BJ (cell line): Measurements from ENCODE around the gene ASNSD1. TPM values are rescaled to one million over a fixed set of nuclear protein-coding genes. Genes with fewer than 3 reads are reported as not detected.

Source experiments
- CTCF ChIA-PET: fragments of 350-600 bp; formaldehyde crosslinking; extraction: SDS; loops from one replicate; lab custom pipeline; 2021; ENCODE audit warnings: antibody characterized with exemption, inconsistent platforms; lab: Yijun Ruan, JAX
- POLR2A ChIA-PET: fragments of 300-600 bp; sonication (Branson Sonifier 250); formaldehyde crosslinking; extraction: SDS; loops from one replicate; lab custom pipeline; 2021; ENCODE audit warnings: antibody characterized with exemption; lab: Charles Lee
- DNase-seq: peaks from one replicate; pipeline ENCODE4 v3.0.0-alpha.2; 2011; ENCODE audit warnings: low read depth
- H3K27me3 ChIP-seq: 2 replicates; pipeline ENCODE4 v1.6.0; 2011; ENCODE audit warnings: low read length; ENCODE audit not compliant: control insufficient read depth, insufficient read depth
- H3K36me3 ChIP-seq: 2 replicates; pipeline ENCODE4 v1.5.1; 2011; ENCODE audit warnings: low read length; ENCODE audit not compliant: control insufficient read depth, insufficient read depth
- H3K4me3 ChIP-seq: 2 replicates; pipeline ENCODE4 v1.5.1; 2011; ENCODE audit warnings: low read depth, mild to moderate bottlenecking, control low read depth, low read length
- polyA plus RNA-seq: library from polyadenylated mRNA; depleted of rRNA; stranded (reverse); fragments of >200 nt; gene quantifications from 2 replicates; pipeline ENCODE4 v1.2.3, GENCODE V29; 2011
- TF ChIP-seq, protein P1 (sequence below): IDR thresholded peaks from 2 replicates; pipeline ENCODE4 v1.5.1; 2011; ENCODE audit warnings: low read depth, mild to moderate bottlenecking, control low read depth, inconsistent platforms, low read length, moderate library complexity; ENCODE audit not compliant: insufficient read depth

ASNSD1 gene
- polyA plus RNA-seq, 1 experiment, result 24.1 TPM

DNA sequence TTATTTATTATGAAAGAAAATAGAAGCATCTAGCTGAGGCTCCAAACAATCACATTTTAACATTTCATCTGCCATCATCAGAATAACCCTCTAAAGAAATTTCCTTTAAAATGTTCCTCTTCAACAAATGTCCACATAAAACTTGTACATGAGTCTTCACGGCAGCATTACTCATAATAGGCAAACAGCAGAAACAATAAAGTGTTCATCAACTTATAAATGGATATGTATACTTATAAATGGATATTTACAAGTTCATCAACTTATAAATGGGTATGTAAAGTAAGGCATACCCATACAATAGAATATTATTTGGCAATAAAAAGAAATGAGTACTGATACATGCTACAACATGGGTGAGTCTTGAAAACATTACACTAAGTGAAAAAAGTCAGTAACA, 33.5 kb upstream of the ASNSD1 start:
- TF ChIP-seq, protein P1, sequence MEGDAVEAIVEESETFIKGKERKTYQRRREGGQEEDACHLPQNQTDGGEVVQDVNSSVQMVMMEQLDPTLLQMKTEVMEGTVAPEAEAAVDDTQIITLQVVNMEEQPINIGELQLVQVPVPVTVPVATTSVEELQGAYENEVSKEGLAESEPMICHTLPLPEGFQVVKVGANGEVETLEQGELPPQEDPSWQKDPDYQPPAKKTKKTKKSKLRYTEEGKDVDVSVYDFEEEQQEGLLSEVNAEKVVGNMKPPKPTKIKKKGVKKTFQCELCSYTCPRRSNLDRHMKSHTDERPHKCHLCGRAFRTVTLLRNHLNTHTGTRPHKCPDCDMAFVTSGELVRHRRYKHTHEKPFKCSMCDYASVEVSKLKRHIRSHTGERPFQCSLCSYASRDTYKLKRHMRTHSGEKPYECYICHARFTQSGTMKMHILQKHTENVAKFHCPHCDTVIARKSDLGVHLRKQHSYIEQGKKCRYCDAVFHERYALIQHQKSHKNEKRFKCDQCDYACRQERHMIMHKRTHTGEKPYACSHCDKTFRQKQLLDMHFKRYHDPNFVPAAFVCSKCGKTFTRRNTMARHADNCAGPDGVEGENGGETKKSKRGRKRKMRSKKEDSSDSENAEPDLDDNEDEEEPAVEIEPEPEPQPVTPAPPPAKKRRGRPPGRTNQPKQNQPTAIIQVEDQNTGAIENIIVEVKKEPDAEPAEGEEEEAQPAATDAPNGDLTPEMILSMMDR, result no peak
- no peaks in the 10 kb centered on the region for H3K36me3 ChIP-seq
- no peak for DNase-seq
- CTCF ChIA-PET, result interaction anchor here (2.4 kb wide), 1 partner anchor 14 kb away, joined by 10 read pairs; no protein-coding TSS in a partner anchor
- H3K27me3 ChIP-seq, result no peaks in the 10 kb centered on the region; the same call in 1 of the 2 replicates
- H3K4me3 ChIP-seq, result no peak overlapping the region
- POLR2A ChIA-PET, result no interaction called here

DNA sequence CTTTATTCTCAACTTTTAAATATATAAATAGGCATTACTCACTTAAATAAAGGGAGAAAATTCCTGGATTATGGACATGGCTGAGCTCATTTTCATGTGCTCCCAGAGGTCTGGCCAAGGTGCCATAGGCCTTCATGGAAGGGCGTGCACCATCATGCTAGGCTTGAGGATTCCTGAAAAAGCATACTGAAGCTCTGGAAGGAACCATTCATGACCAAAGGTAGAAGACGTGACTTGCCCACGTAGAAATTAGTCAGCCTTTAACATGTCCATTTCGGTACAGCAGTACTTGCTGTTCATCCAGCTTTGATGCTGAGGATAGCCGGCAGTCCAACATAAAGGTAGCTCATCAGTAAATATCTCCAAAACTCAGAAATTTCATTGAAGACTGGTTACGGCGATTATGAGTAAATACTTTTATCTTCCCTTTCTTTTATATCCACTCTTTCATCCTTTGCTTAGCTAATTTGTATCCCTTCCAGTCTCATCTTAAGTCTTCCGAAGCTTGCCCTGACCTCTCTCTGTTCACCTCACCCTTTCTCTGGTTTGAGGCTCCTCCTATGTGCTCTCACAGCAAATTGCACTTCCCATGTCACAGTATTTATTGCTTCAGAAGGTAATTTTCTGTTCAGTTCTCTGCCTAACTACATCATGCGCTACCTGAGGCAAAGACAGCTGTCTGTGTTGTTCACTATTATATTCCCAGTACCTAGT, 32.3 kb upstream of the ASNSD1 start:
- H3K27me3 ChIP-seq, result no peaks in the 10 kb centered on the region; the same call in 1 of the 2 replicates
- TF ChIP-seq, protein P1, result no peak
- no peaks in the 10 kb centered on the region for H3K36me3 ChIP-seq
- CTCF ChIA-PET, result interaction anchor here (0.7 to 1.7 kb wide), 4 partner anchors 13 to 102 kb away, joined by 3 to 8 read pairs (median 4); no protein-coding TSS in a partner anchor
- no peak for DNase-seq
- POLR2A ChIA-PET, result no interaction called here
- no peak overlapping the region for H3K4me3 ChIP-seq

DNA sequence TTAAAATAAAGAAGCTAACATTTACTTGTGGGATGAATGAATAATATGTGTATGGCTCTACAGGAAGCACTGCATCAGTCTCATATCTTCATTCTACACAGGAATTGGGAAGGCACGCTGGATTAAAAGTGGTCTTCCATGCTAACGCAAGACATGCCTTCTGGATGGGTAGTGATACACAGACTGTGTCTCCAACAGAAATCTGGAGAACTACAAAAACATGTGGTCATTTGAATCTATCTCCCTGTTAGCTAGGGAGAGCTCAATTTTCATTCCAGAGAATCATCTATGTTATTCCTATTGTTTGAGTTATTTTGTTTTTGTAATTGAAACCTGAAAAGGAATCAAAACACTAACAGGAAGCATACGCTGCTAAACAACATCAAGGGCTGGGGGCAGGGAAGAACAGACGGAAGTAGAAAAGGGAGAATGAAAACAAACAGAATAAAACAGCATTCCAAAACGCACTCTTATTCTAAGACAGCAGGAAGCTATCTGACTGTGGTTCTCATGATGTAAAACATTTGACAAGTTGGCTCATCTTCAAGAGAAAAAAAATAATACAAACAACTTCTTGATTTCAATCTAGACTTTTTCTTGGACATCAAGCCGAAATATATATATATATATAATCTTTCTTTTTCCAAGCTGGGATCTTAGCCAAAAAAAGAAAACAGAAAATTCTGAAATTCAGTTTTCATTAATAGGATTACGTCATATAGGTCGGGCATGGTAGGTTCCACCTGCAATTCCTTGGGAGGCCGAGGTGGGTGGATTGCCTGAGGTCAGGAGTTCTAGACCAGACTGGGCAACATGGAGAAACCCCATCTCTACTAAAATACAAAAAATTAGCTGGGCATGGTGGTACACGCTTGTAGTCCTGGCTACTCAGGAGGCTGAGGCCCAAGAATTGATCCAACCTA, 31.5 kb upstream of the ASNSD1 start:
- Histone ChIP-seq H3K36me3 (no peaks in the 10 kb centered on the region), H3K27me3 (no peaks in the 10 kb centered on the region), H3K4me3 (no peak overlapping the region)
- ChIA-PET CTCF (interaction anchor here (1.5 to 1.7 kb wide), 2 partner anchors 13 to 18 kb away, joined by 6 to 8 read pairs; no protein-coding TSS in a partner anchor), POLR2A (interaction anchor here (0.6 kb wide), 1 partner anchor 1218 kb away, joined by 3 read pairs; no protein-coding TSS in a partner anchor)
- DNase-seq, result no peak
- TF ChIP-seq, protein P1, result no peak

DNA sequence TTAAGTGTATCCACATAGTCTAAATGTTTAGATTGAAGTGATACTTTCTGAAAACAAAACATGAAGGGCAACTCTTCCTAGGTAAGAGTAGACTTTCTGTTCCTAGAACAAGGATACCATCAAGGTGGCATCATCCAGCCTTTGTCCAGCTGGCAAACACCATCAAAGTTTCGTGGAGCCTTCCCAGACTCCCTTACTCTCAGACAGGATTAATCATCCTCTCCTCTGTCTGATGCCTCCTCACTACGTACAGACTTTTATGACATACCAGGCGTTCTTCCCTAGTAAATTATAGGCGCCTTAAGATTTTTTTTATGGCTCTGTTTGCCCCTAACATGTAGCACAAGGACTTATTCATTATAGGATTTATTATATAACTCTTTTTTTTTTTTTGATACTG, 29.4 kb upstream of the ASNSD1 start:
- no peaks in the 10 kb centered on the region for H3K27me3 ChIP-seq
- DNase-seq, result no peak
- ChIA-PET POLR2A (no interaction called here), CTCF (interaction anchor here (0.5 kb wide), 1 partner anchor 172 kb away, joined by 4 read pairs; no protein-coding TSS in a partner anchor)
- TF ChIP-seq, protein P1, result no peak
- no peaks in the 10 kb centered on the region for H3K36me3 ChIP-seq
- no peak overlapping the region for H3K4me3 ChIP-seq

DNA sequence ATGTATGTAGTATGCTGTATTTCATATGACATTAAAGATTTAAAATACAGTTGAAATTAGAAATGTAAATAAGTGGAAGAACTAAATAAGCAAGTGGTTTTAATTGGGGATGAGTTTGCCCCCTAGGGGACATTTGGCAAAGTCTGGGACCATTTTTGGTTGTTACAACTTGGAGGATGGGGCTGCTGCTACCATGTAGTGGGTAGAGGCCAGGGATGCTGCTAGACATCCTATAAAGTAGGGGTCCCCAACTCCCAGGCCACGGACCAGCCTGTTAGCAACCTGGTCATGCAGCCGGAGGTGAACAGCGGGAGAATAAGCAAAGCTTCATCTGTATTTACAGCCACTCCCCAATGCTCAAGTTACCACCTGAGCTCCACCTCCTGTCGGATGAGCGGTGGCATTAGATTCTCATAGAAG, 27.9 kb upstream of the ASNSD1 start:
- no peaks in the 10 kb centered on the region for H3K27me3 ChIP-seq
- no peak overlapping the region for H3K4me3 ChIP-seq
- TF ChIP-seq, protein P1, result peak; percentile 32
- DNase-seq, result no peak
- ChIA-PET CTCF (no interaction called here), POLR2A (no interaction called here)
- no peaks in the 10 kb centered on the region for H3K36me3 ChIP-seq
